NT2/D1 (cell line): Measurements from ENCODE around the gene FKBP8.

ENCODE experiments used
- YY1 ChIP-seq: IDR thresholded peaks from 2 replicates; pipeline ENCODE4 v1.6.1; 2011; ENCODE audit not compliant: insufficient read length, insufficient read depth
- ZNF274 ChIP-seq: IDR thresholded peaks from 2 replicates; pipeline ENCODE4 v1.6.1; 2011; ENCODE audit warnings: mild to moderate bottlenecking, low read depth, low read length

- TF ChIP-seq ZNF274, result no peak
- no peak for TF ChIP-seq YY1
These were observed 44.2 kb downstream of the FKBP8 start for GRCh38 chr19:18499055-18499775.
